Body of pancreas (tissue), 4 donors: ENCODE results near the gene TBX10. TPM values are rescaled to one million over a fixed set of nuclear protein-coding genes. Genes with fewer than 3 reads are reported as not detected.

ENCODE experiments used
- ATAC-seq: fragments of 150-250 bp; one replicate; pipeline ENCODE4 v1.9.1; 2016
- DNase-seq, 4 donors: peaks; one replicate each; pipeline ENCODE4 v3.0.0-alpha.2; 2019
- H3K27ac ChIP-seq, 4 donors: fragments of 200-600 bp; sonication (generic); 1 replicate in 3 of 4; 2 replicates in 1 of 4; pipeline versions ENCODE4 v1.5.1 to v1.6.1; 2016 to 2019; ENCODE audit warnings: mild to moderate bottlenecking in 1 of 4, mixed read lengths in 1 of 4, moderate library complexity in 1 of 4
- H3K27me3 ChIP-seq, 2 donors: fragments of 200-600 bp; sonication (generic); one replicate each; pipeline ENCODE4 v1.6.0; 2016; ENCODE audit warnings: mild to moderate bottlenecking in 1 of 2
- H3K36me3 ChIP-seq, 2 donors: fragments of 200-600 bp; sonication (generic); replicated peaks in 1 of 2; 2 replicates each; pipeline ENCODE4 v1.5.1; 2016; ENCODE audit warnings: low read depth in 2 of 2; ENCODE audit not compliant: insufficient read depth in 1 of 2
- H3K4me1 ChIP-seq: fragments of 200-600 bp; sonication (generic); one replicate; pipeline ENCODE4 v1.6.0; 2016
- H3K4me3 ChIP-seq, 2 donors: fragments of 200-600 bp; sonication (generic); 1 replicate in 1 of 2; 2 replicates in 1 of 2; pipeline ENCODE4 v1.5.1; 2016 to 2019
- H3K9me3 ChIP-seq, 3 donors: fragments of 200-600 bp; sonication (generic); 1 replicate in 2 of 3; 2 replicates in 1 of 3; pipeline ENCODE4 v1.5.1; 2016
- POLR2A ChIP-seq, 3 donors: fragments of 450-650 bp; IDR thresholded peaks; one replicate each; pipeline ENCODE4 v1.6.1; 2016; ENCODE audit warnings: antibody characterized with exemption in 3 of 3, mild to moderate bottlenecking in 2 of 3
- WGBS, 2 donors: methylation state at CpG; one replicate each; pipeline ENCODE4 v1.1.5; 2017; 5-methylcytosine and 5-hydroxymethylcytosine counted together
- intact Hi-C: fragments of 100-400 bp; cut with DNase I; formaldehyde crosslinking; loops from one replicate; pipeline ENCODE4 v1.15.1; 2023
- total RNA-seq, 2 donors: library from RNA; depleted of rRNA; stranded (reverse); fragments of >200 nt; gene quantifications; one replicate each; pipeline ENCODE4 v1.1.0, GENCODE V29; 2016
- TF ChIP-seq, protein P1 (sequence below), 7 experiments: fragments of 450-650 bp in 4 of 7; fragments of 200-600 bp in 3 of 7; sonication (generic) in 3 of 7; IDR thresholded peaks; one replicate each; pipeline ENCODE4 v1.5.1; 2016 to 2019; ENCODE audit warnings: antibody characterized with exemption in 7 of 7

The TBX10 gene
- total RNA-seq, 2 donors from 2014 or later: not detected

DNA sequence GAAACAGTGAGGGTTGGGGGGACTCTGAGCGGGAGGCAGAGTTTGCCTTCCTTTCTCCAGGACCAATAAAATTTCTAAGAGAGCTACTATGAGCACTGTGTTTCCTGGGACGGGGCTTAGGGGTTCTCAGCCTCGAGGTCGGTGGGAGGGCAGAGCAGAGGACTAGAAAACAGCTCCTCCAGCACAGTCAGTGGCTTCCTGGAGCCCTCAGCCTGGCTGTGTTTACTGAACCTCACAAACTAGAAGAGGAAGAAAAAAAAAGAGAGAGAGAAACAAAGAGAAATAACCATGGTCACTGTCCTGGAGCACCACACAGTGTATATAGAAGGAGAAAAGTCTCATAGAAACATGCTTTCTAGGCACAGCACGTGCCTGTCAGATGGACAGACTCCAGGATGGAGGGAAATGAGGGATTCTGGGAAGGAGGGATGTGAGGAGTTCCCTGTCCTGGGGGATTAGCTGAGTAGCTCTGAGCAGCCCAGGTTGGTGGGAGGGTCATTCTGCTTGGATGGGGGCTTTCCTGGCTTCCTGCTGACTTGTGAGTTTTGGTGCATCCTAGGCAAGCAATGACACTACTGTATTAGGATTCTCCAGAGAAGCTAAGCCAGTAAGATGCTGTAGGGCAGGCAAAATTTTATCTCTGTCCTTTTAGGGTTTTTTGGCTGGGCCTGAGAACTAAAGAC lies 52.9 kb downstream of the TBX10 start:
- peaks cover 31% of the 10 kb centered on the region for H3K4me1 ChIP-seq
- ATAC-seq (no peak), DNase-seq (no peak)
- no peaks in the 10 kb centered on the region for H3K9me3 ChIP-seq
- no peak overlapping the region for H3K4me3 ChIP-seq
- H3K27ac ChIP-seq: no peak overlapping the region
- no peak for TF ChIP-seq POLR2A (IDR thresholded peaks at IDR 0.05)
- TF ChIP-seq, protein P1, sequence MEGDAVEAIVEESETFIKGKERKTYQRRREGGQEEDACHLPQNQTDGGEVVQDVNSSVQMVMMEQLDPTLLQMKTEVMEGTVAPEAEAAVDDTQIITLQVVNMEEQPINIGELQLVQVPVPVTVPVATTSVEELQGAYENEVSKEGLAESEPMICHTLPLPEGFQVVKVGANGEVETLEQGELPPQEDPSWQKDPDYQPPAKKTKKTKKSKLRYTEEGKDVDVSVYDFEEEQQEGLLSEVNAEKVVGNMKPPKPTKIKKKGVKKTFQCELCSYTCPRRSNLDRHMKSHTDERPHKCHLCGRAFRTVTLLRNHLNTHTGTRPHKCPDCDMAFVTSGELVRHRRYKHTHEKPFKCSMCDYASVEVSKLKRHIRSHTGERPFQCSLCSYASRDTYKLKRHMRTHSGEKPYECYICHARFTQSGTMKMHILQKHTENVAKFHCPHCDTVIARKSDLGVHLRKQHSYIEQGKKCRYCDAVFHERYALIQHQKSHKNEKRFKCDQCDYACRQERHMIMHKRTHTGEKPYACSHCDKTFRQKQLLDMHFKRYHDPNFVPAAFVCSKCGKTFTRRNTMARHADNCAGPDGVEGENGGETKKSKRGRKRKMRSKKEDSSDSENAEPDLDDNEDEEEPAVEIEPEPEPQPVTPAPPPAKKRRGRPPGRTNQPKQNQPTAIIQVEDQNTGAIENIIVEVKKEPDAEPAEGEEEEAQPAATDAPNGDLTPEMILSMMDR (IDR thresholded peaks at IDR 0.05): no peak
- H3K27me3 ChIP-seq: no peaks in the 10 kb centered on the region
- 68 to 94% methylated on average over 4 to 5 of the region's 5 CpGs for WGBS, 2 donors
- peaks cover 0 to 2% of the 10 kb centered on the region in 2 donors for H3K36me3 ChIP-seq
- intact Hi-C loops: no loop called here

DNA sequence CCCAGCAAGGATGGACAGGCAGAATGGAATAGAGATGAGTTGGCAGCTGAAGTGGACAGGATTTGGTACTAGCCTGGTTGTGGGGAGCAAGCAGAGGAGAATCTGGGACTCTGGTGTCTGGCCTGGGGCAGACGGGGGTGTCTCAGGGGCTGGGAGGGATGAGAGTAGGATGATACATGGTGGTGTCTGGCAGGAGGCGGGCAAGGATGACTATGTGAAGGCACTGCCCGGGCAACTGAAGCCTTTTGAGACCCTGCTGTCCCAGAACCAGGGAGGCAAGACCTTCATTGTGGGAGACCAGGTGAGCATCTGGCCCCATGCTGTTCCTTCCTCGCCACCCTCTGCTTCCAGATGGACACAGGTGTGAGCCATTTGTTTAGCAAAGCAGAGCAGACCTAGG lies 53.7 kb downstream of the TBX10 start:
- DNase-seq: no peak
- Histone ChIP-seq H3K9me3 (no peaks in the 10 kb centered on the region), H3K27ac (no peak overlapping the region), H3K4me3 (no peak overlapping the region), H3K27me3 (no peaks in the 10 kb centered on the region), H3K4me1 (peaks cover 39% of the 10 kb centered on the region), H3K36me3 (peaks cover 0 to 2% of the 10 kb centered on the region in 2 donors)
- TF ChIP-seq, protein P1 (IDR thresholded peaks at IDR 0.05): no peak
- TF ChIP-seq POLR2A (IDR thresholded peaks at IDR 0.05): no peak
- intact Hi-C loops: no loop called here
- WGBS, 2 donors: 81 to 87% methylated on average over 3 to 4 of the region's 4 CpGs
- no peak for ATAC-seq

DNA sequence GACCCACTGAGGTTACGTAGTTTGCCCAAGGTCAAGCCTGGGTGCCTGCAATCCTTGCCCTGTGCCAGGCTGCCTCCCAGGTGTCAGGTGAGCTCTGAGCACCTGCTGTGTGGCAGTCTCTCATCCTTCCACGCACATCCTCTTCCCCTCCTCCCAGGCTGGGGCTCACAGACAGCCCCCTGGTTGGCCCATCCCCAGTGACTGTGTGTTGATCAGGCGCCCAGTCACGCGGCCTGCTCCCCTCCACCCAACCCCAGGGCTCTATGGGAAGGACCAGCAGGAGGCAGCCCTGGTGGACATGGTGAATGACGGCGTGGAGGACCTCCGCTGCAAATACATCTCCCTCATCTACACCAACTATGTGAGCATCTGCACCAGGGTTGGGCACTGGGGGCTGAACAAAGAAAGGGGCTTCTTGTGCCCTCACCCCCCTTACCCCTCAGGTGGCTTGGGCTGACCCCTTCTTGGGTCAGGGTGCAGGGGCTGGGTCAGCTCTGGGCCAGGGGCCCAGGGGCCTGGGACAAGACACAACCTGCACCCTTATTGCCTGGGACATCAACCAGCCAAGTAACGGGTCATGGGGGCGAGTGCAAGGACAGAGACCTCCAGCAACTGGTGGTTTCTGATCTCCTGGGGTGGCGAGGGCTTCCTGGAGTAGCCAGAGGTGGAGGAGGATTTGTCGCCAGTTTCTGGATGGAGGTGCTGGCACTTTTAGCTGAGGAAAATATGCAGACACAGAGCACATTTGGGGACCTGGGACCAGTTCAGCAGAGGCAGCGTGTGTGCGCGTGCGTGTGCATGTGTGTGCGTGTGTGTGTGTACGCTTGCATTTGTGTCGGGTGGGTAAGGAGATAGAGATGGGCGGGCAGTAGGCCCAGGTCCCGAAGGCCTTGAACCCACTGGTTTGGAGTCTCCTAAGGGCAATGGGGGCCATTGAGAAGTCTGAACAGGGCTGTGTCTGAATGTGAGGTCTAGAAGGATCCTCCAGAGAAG lies 54.4 kb downstream of the TBX10 start:
- peak overlapping the region; percentile 88 to 99 (median 98) for H3K27ac ChIP-seq
- no peak for TF ChIP-seq POLR2A (IDR thresholded peaks at IDR 0.05)
- TF ChIP-seq, protein P1 (IDR thresholded peaks at IDR 0.05): no peak
- no peak overlapping the region for H3K4me3 ChIP-seq
- H3K4me1 ChIP-seq: peaks cover 47% of the 10 kb centered on the region
- DNase-seq (peak in 2 of 4 donors; percentile 26 to 27), ATAC-seq (no peak)
- 84 to 90% methylated on average over 11 to 20 of the region's 21 CpGs for WGBS, 2 donors
- intact Hi-C loops: no loop called here
- H3K27me3 ChIP-seq: no peaks in the 10 kb centered on the region
- peaks cover 0 to 2% of the 10 kb centered on the region in 2 donors for H3K36me3 ChIP-seq
- no peaks in the 10 kb centered on the region for H3K9me3 ChIP-seq

DNA sequence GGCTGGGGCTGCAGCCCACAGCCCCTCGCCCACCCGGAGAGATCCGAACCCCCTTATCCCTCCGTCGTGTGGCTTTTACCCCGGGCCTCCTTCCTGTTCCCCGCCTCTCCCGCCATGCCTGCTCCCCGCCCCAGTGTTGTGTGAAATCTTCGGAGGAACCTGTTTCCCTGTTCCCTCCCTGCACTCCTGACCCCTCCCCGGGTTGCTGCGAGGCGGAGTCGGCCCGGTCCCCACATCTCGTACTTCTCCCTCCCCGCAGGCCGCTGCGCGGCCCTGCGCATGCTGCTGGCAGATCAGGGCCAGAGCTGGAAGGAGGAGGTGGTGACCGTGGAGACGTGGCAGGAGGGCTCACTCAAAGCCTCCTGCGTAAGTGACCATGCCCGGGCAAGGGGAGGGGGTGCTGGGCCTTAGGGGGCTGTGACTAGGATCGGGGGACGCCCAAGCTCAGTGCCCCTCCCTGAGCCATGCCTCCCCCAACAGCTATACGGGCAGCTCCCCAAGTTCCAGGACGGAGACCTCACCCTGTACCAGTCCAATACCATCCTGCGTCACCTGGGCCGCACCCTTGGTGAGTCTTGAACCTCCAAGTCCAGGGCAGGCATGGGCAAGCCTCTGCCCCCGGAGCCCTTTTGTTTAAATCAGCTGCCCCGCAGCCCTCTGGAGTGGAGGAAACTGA lies 55.2 kb downstream of the TBX10 start:
- Histone ChIP-seq H3K4me3 (peak overlapping the region; percentile 52 to 83), H3K36me3 (peaks cover 0 to 2% of the 10 kb centered on the region in 2 donors), H3K27me3 (no peaks in the 10 kb centered on the region), H3K27ac (peak overlapping the region; percentile 88 to 99 (median 98)), H3K4me1 (peaks cover 55% of the 10 kb centered on the region), H3K9me3 (no peaks in the 10 kb centered on the region)
- intact Hi-C loops: no loop called here
- WGBS, 2 donors: 11 to 17% methylated on average over 12 to 33 of the region's 33 CpGs
- DNase-seq (peak; percentile 82 to 90 (median 86)), ATAC-seq (peak; percentile 76)
- TF ChIP-seq POLR2A (IDR thresholded peaks at IDR 0.05): peak; percentile 3 to 84 (median 81)
- TF ChIP-seq, protein P1 (IDR thresholded peaks at IDR 0.05): no peak
